Measurements from ENCODE around the gene NR6A1. TPM values are rescaled to one million over a fixed set of nuclear protein-coding genes. Genes with fewer than 3 reads are reported as not detected.

Gene NR6A1
- total and polyA plus RNA-seq, 2 experiments from 2014 or later = 44.2 to 139 TPM

DNA sequence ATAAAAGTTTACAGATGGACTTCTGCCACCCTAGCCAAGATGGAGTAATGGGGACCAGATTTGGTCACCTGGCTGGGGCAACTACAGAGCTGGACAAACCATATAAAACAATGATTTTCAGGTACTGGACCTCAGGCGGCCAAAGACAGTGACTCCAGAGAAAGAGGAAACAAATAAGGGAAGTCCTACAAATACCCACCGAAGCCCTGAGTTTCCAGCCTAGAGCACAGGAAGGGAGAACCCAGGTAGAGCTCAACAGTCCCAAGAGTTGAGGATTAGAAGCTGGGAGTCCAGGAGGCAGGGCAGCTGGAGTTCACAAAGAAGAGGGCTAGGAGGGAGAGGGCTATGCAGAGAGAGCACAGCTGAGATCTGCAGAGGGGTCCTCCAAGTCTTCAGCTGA is 157.3 kb downstream of the NR6A1 start (continued):
- TF ChIP-seq, protein P1, sequence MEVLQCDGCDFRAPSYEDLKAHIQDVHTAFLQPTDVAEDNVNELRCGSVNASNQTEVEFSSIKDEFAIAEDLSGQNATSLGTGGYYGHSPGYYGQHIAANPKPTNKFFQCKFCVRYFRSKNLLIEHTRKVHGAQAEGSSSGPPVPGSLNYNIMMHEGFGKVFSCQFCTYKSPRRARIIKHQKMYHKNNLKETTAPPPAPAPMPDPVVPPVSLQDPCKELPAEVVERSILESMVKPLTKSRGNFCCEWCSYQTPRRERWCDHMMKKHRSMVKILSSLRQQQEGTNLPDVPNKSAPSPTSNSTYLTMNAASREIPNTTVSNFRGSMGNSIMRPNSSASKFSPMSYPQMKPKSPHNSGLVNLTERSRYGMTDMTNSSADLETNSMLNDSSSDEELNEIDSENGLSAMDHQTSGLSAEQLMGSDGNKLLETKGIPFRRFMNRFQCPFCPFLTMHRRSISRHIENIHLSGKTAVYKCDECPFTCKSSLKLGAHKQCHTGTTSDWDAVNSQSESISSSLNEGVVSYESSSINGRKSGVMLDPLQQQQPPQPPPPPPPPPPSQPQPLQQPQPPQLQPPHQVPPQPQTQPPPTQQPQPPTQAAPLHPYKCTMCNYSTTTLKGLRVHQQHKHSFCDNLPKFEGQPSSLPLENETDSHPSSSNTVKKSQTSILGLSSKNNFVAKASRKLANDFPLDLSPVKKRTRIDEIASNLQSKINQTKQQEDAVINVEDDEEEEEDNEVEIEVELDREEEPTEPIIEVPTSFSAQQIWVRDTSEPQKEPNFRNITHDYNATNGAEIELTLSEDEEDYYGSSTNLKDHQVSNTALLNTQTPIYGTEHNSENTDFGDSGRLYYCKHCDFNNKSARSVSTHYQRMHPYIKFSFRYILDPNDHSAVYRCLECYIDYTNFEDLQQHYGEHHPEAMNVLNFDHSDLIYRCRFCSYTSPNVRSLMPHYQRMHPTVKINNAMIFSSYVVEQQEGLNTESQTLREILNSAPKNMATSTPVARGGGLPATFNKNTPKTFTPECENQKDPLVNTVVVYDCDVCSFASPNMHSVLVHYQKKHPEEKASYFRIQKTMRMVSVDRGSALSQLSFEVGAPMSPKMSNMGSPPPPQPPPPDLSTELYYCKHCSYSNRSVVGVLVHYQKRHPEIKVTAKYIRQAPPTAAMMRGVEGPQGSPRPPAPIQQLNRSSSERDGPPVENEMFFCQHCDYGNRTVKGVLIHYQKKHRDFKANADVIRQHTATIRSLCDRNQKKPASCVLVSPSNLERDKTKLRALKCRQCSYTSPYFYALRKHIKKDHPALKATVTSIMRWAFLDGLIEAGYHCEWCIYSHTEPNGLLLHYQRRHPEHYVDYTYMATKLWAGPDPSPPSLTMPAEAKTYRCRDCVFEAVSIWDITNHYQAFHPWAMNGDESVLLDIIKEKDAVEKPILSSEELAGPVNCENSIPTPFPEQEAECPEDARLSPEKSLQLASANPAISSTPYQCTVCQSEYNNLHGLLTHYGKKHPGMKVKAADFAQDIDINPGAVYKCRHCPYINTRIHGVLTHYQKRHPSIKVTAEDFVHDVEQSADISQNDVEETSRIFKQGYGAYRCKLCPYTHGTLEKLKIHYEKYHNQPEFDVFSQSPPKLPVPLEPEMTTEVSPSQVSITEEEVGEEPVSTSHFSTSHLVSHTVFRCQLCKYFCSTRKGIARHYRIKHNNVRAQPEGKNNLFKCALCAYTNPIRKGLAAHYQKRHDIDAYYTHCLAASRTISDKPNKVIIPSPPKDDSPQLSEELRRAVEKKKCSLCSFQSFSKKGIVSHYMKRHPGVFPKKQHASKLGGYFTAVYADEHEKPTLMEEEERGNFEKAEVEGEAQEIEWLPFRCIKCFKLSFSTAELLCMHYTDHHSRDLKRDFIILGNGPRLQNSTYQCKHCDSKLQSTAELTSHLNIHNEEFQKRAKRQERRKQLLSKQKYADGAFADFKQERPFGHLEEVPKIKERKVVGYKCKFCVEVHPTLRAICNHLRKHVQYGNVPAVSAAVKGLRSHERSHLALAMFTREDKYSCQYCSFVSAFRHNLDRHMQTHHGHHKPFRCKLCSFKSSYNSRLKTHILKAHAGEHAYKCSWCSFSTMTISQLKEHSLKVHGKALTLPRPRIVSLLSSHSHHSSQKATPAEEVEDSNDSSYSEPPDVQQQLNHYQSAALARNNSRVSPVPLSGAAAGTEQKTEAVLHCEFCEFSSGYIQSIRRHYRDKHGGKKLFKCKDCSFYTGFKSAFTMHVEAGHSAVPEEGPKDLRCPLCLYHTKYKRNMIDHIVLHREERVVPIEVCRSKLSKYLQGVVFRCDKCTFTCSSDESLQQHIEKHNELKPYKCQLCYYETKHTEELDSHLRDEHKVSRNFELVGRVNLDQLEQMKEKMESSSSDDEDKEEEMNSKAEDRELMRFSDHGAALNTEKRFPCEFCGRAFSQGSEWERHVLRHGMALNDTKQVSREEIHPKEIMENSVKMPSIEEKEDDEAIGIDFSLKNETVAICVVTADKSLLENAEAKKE (CRISPR knock-in tag; IDR thresholded peaks at IDR 0.05) = no peak
- TF ChIP-seq, protein P2, sequence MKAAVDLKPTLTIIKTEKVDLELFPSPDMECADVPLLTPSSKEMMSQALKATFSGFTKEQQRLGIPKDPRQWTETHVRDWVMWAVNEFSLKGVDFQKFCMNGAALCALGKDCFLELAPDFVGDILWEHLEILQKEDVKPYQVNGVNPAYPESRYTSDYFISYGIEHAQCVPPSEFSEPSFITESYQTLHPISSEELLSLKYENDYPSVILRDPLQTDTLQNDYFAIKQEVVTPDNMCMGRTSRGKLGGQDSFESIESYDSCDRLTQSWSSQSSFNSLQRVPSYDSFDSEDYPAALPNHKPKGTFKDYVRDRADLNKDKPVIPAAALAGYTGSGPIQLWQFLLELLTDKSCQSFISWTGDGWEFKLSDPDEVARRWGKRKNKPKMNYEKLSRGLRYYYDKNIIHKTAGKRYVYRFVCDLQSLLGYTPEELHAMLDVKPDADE (IDR thresholded peaks at IDR 0.05) = no peak
- TF ChIP-seq POLR2AphosphoS5 (IDR thresholded peaks at IDR 0.05; ENCODE audit: low read depth) = no peak
- TF ChIP-seq ZNF114 (CRISPR knock-in tag; IDR thresholded peaks at IDR 0.05) = no peak
- TF ChIP-seq CREB1 (CRISPR knock-in tag; IDR thresholded peaks at IDR 0.05; ENCODE audit: low read depth) = no peak
- no peak for TF ChIP-seq EZH2phosphoT487 (IDR thresholded peaks at IDR 0.05; ENCODE audit: unreplicated experiment)

DNA sequence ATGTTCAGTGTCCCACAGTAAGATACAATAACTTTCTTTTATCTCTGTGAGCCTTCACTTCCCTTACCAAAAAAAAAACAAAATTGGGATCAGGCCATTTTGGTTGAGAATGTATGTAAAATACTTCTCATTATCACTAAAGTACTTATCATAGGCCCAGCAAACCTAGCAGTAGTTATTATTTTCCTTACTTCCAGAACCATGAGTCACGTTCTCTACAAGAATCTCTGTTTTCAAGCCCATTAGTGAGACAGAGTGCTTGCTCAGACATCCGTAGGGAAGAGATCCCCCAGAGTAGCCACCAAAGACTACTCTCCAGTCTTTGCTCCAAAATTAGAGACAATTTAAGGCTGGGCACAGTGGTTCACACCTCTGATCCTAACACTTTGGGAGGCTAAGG is 160.0 kb downstream of the NR6A1 start:
- peaks cover 3% of the 10 kb centered on the region; the same call in 1 of the 2 replicates for H3K79me2 ChIP-seq (replicated peaks; ENCODE audit: insufficient read depth)
- ATAC-seq = no peak
- H3K27me3 Mint-ChIP-seq (ENCODE audit: insufficient read depth, low read depth, poor library complexity) = peaks cover 7% of the 10 kb centered on the region

More for the DNA sequence above, 160.0 kb downstream of the NR6A1 start:
- H4K20me1 ChIP-seq (replicated peaks; ENCODE audit: insufficient read depth) = no peaks in the 10 kb centered on the region
- TF ChIP-seq POLR2AphosphoS5 (IDR thresholded peaks at IDR 0.05; ENCODE audit: low read depth) = no peak
- TF ChIP-seq, protein P3, sequence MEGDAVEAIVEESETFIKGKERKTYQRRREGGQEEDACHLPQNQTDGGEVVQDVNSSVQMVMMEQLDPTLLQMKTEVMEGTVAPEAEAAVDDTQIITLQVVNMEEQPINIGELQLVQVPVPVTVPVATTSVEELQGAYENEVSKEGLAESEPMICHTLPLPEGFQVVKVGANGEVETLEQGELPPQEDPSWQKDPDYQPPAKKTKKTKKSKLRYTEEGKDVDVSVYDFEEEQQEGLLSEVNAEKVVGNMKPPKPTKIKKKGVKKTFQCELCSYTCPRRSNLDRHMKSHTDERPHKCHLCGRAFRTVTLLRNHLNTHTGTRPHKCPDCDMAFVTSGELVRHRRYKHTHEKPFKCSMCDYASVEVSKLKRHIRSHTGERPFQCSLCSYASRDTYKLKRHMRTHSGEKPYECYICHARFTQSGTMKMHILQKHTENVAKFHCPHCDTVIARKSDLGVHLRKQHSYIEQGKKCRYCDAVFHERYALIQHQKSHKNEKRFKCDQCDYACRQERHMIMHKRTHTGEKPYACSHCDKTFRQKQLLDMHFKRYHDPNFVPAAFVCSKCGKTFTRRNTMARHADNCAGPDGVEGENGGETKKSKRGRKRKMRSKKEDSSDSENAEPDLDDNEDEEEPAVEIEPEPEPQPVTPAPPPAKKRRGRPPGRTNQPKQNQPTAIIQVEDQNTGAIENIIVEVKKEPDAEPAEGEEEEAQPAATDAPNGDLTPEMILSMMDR (conservative IDR thresholded peaks at IDR 0.05; ENCODE audit: low read depth in 2 of 2) = no peak
- TF ChIP-seq, protein P4, sequence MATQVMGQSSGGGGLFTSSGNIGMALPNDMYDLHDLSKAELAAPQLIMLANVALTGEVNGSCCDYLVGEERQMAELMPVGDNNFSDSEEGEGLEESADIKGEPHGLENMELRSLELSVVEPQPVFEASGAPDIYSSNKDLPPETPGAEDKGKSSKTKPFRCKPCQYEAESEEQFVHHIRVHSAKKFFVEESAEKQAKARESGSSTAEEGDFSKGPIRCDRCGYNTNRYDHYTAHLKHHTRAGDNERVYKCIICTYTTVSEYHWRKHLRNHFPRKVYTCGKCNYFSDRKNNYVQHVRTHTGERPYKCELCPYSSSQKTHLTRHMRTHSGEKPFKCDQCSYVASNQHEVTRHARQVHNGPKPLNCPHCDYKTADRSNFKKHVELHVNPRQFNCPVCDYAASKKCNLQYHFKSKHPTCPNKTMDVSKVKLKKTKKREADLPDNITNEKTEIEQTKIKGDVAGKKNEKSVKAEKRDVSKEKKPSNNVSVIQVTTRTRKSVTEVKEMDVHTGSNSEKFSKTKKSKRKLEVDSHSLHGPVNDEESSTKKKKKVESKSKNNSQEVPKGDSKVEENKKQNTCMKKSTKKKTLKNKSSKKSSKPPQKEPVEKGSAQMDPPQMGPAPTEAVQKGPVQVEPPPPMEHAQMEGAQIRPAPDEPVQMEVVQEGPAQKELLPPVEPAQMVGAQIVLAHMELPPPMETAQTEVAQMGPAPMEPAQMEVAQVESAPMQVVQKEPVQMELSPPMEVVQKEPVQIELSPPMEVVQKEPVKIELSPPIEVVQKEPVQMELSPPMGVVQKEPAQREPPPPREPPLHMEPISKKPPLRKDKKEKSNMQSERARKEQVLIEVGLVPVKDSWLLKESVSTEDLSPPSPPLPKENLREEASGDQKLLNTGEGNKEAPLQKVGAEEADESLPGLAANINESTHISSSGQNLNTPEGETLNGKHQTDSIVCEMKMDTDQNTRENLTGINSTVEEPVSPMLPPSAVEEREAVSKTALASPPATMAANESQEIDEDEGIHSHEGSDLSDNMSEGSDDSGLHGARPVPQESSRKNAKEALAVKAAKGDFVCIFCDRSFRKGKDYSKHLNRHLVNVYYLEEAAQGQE (IDR thresholded peaks at IDR 0.05; ENCODE audit: unreplicated experiment) = no peak
- H3K27me3 ChIP-seq (ENCODE audit: insufficient read depth) = no peaks in the 10 kb centered on the region
- H2AFZ ChIP-seq = no peak overlapping the region
- no peak overlapping the region for H3K4me3 ChIP-seq
- Mint-ChIP-seq H3K36me3 (ENCODE audit: low read depth) (no peaks in the 10 kb centered on the region), H3K4me1 (peaks cover 29% of the 10 kb centered on the region), H3K4me3 (no peak overlapping the region), H3K27ac (no peak overlapping the region), H3K9me3 (no peaks in the 10 kb centered on the region)
- H3K4me1 ChIP-seq (ENCODE audit: insufficient read depth) = peaks cover 26% of the 10 kb centered on the region
- DNase-seq (ENCODE audit: low spot score) = no peak
- no peaks in the 10 kb centered on the region for H3K36me3 ChIP-seq (ENCODE audit: insufficient read depth)
- no peak overlapping the region for H3K27ac ChIP-seq (ENCODE audit: low read depth)
- no peak overlapping the region for H3K4me2 ChIP-seq
- no peaks in the 10 kb centered on the region for H3F3A ChIP-seq (replicated peaks; ENCODE audit: low read depth)
- H3K9me2 ChIP-seq (ENCODE audit: insufficient read depth) = no peaks in the 10 kb centered on the region
